HG03103 (cell line): ENCODE measurements around the gene BAZ1B.
"Not testable (repeated sequence)": the region's sequence is repeated elsewhere in the genome, so short reads cannot be mapped to it uniquely, and the experiment has no call there.

Experiments
- ATAC-seq: cut with Tn5 transposase; IDR thresholded peaks from one replicate; pipeline ENCODE4 v1.9.1; 2021; ENCODE audit warnings: low read depth; ENCODE audit not compliant: unreplicated experiment

BAZ1B gene

DNA sequence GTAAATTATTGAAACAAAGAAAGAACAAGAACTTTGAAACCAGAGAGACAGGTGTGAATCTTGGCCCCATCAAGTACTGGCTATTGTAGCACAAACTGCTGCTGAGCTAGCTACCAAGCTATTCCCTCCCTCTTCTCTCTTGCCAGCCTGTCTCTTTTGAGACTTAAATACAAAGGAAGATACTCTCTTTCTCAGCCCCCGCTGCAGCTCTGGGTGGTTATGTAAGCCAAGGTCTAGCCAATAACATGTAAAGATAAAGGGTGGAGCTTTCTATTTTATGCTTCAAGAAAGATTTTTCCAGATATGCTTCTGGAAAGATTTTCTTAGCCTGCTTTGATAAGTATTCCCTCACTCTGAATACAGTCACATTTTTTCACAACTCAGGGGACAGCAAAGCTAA lies 17.2 kb downstream of the BAZ1B start:
- no peak for ATAC-seq

- no peak for ATAC-seq
Observed at GRCh38 chr7:73504017-73504416, 18.1 kb downstream of the BAZ1B start.

- ATAC-seq = no peak
Observed at GRCh38 chr7:73503229-73503628, 18.9 kb downstream of the BAZ1B start.

GRCh38 chr7:73496626-73497025 lies 25.5 kb downstream of the BAZ1B start:
- no peak for ATAC-seq

DNA sequence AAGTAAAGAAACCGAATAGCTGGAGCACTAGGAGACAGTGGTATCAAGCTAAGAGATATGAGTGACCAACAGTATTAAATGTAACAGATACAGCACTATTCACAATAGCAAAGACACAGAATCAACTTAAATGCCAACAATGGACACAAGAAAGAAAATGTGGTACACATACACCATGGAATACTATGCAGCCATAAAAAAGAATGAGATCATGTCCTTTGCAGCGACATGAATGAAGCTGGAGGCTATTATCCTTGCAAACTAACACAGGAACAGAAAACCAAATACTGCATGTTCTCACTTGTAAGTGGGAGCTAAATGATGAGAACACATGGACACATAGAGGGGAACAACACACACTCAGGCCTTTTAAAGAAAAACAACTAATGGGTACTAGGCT lies 26.6 kb downstream of the BAZ1B start:
- not testable (repeated sequence) for ATAC-seq

DNA sequence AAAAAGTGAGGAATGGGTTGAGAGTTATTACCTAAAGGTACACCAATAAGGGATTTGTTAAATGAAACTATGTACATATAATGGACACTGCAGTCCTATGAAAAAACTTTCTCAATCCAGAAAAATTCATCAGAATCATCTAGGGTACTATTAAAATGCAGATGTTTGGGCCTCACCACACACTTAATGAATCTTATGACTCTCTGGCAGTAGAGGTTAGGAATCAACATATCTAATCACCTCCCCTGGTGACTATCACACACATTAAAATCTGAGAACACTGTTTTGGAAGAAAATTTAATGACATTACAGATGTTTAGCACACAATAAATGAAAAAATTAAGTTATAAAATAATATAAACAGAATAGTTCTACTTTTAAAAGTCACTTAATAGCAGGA lies 32.1 kb downstream of the BAZ1B start:
- no peak for ATAC-seq

DNA sequence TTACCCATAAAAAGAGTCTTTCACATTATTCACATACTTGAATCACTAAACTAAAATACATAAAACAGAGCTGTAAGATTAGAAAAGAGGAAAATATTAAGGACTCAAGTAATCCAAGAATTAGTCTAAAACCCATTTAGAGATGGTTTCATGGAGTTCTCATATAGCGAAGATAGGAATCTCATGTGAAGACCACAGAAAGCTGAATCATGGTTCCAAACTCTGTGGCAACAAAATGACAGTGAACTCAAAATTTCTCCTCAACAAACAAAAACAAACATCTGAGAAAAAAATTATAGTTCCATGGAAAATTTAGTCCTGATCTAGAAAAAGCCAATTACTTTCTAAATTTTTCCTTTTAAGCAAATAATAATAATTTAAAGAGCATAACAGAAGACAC lies 34.6 kb downstream of the BAZ1B start:
- ATAC-seq = no peak

GRCh38 chr7:73483171-73483570 lies 38.9 kb downstream of the BAZ1B start:
- no peak for ATAC-seq

DNA sequence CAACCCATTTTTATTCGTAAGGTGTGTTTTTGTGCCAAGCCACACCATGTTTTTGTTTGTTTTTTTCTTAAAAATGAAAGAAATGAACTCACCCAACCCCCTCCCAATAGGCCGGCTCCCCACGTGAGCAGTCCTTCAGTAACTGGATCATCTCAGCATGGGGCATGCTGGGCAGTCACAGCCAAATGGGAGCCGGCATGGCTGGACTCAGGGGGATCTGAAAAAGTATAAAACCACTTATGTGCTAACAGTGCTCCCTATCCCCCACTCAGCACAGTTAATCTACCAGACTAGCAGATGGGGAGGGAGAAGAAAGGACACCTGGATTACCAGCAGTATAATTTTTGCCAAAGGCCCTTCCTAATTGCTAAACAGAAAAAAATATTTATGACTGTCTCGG lies 39.3 kb downstream of the BAZ1B start:
- no peak for ATAC-seq

GRCh38 chr7:73481521-73481920 lies 40.6 kb downstream of the BAZ1B start:
- not testable (repeated sequence) for ATAC-seq

- no peak for ATAC-seq
Observed at GRCh38 chr7:73478549-73478948, 43.5 kb downstream of the BAZ1B start.

GRCh38 chr7:73477376-73477775 lies 44.7 kb downstream of the BAZ1B start:
- ATAC-seq = no peak

- no peak for ATAC-seq
Observed at GRCh38 chr7:73470208-73470607, 51.9 kb downstream of the BAZ1B start.

- not testable (repeated sequence) for ATAC-seq
Observed at GRCh38 chr7:73467046-73467445, 55.0 kb downstream of the BAZ1B start.

GRCh38 chr7:73466112-73466511 lies 56.0 kb downstream of the BAZ1B start:
- ATAC-seq = no peak

GRCh38 chr7:73463966-73464365 lies 58.1 kb downstream of the BAZ1B start:
- ATAC-seq = no peak

- ATAC-seq = no peak
Observed at GRCh38 chr7:73463260-73463659, 58.8 kb downstream of the BAZ1B start.

- no peak for ATAC-seq
Observed at GRCh38 chr7:73461782-73462285, 60.3 kb downstream of the BAZ1B start.

DNA sequence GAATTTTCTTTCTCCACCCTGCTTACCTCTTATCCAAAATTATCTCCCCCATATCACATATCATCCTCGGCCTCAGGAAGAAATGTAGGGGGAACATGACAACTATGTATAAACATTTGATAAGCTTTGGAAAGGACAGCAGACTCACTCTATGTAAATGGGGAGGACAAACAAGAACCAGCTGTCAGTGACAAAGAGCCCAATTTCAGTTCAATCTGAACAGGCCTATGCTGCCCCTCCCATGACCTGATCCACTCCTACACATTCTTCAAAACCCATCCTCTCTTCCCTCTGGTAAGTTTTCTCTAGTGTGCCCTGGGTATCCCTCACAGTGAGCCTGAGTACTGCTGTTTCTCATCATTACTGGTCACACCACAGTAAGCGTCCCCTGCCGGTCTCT lies 67.7 kb downstream of the BAZ1B start:
- no peak for ATAC-seq

DNA sequence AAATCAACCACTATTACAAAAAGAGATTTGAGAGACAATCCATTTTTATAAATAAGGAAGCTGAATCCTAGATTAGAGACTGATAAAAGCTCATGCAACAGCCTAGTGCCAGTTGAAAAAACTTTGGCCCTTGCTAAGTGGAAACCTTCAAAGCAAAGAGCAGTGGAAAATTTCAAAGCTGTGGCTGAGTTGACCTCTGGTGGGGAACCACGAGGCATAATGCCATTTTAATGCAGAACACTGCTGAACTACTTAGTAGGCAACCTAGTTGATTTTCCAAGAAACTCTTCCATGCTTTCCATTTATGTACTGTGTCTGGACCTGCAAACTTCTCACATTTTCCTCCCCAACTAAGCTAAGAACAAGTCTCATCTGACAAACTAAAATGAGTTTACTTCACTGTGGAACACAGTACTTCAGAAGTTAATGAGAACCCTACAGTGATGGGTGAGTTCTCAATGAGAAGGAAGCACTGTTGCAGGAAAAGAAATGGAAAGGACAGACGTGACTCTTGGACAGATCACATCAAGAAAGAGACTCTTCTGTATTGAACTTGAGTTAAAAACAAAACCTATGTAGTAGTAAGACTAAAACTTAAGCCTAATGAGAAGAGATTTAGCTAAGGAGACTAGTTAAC lies 69.0 kb downstream of the BAZ1B start:
- no peak for ATAC-seq

DNA sequence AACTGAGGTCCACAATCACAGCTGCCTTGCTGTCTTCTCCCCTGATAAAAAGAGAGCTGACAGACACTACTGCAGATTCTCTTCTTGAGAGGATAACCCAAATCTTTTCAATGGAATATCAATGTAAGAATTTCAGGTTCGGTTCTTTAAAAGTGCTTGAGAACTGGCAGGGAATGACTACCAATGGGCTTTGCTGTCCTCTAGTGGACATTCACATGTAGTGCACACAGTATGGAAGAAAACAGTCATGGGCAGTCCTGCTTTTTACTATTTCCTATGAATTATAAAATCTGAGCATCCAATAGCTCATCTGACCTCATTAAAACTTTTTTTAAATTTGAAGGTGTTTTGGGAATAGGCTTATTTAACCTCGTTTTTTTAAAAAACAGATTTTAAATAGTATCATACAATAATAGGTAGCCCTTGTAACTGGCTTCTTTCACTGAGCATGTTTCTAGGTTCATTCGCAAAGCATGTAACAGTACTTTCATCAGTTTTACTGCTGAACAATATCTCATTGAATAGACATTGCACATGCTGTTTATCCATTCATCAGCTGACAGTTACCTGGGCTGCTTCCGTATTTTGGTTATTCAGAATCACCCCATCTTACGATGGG lies 70.2 kb downstream of the BAZ1B start:
- ATAC-seq = no peak

- ATAC-seq = no peak
Observed at GRCh38 chr7:73449422-73449821, 72.7 kb downstream of the BAZ1B start.
